GM18526 (cell line): ENCODE results near the gene ZFP2.

Experiments used
- POLR2A ChIP-seq: IDR thresholded peaks from 3 replicates; pipeline ENCODE4 v1.6.1; 2011; ENCODE audit not compliant: insufficient read length; ENCODE audit errors: extremely low read depth

ZFP2 gene

GRCh38 chr5:178940569-178941360, 45.1 kb downstream of the ZFP2 start, which contains the start of gene ZNF454:
TSS of gene ZNF454 (plus strand) at chr5:178941198. CDS start at chr5:178942792, 1,594 bp downstream.
- no peak for TF ChIP-seq POLR2A

- no peak for TF ChIP-seq POLR2A
Observed at GRCh38 chr5:178941361-178941760, 45.6 kb downstream of the ZFP2 start.

GRCh38 chr5:178965465-178966055, 69.8 kb downstream of the ZFP2 start:
- no peak for TF ChIP-seq POLR2A

- TF ChIP-seq POLR2A, result no peak
Observed at GRCh38 chr5:178981381-178981780, 85.7 kb downstream of the ZFP2 start.
